Right kidney (tissue), 1 donor: Measurements from ENCODE around the gene TXN2.

Experiments
- DNase-seq: peaks from one replicate; pipeline ENCODE4 v3.0.0-alpha.2; 2016

The TXN2 gene

GRCh38 chr22:36492109-36492508 is 10.7 kb upstream of the TXN2 start:
- DNase-seq = no peak

GRCh38 chr22:36491155-36491554 is 9.7 kb upstream of the TXN2 start:
- DNase-seq = no peak

GRCh38 chr22:36486619-36487384 is 5.4 kb upstream of the TXN2 start:
- no peak for DNase-seq

- no peak for DNase-seq
Observed at GRCh38 chr22:36480941-36481392, 473 bp downstream of the TXN2 start.

- no peak for DNase-seq
Observed at GRCh38 chr22:36478966-36479365, 2.5 kb downstream of the TXN2 start.

GRCh38 chr22:36475341-36475740 is 6.1 kb downstream of the TXN2 start:
- DNase-seq = no peak

- DNase-seq = no peak
Observed at GRCh38 chr22:36472689-36473088, 8.8 kb downstream of the TXN2 start.

- no peak for DNase-seq
Observed at GRCh38 chr22:36471341-36471821, 10.1 kb downstream of the TXN2 start.

- DNase-seq = no peak
Observed at GRCh38 chr22:36470994-36471331, 10.5 kb downstream of the TXN2 start.

- peak; percentile 55 for DNase-seq
Observed at GRCh38 chr22:36470162-36470993, 11.1 kb downstream of the TXN2 start.

- no peak for DNase-seq
Observed at GRCh38 chr22:36469094-36469710, 12.2 kb downstream of the TXN2 start.

GRCh38 chr22:36467946-36468345 is 13.5 kb downstream of the TXN2 start:
- DNase-seq = no peak

GRCh38 chr22:36467042-36467810 is 14.2 kb downstream of the TXN2 start:
- DNase-seq = no peak

GRCh38 chr22:36466258-36466657 is 15.2 kb downstream of the TXN2 start:
- no peak for DNase-seq

GRCh38 chr22:36465232-36466021 is 16.0 kb downstream of the TXN2 start:
- no peak for DNase-seq

GRCh38 chr22:36464715-36465231 is 16.7 kb downstream of the TXN2 start:
- no peak for DNase-seq

GRCh38 chr22:36463783-36464184 is 17.7 kb downstream of the TXN2 start:
- DNase-seq = no peak

- DNase-seq = peak; percentile 62
Observed at GRCh38 chr22:36461665-36462649, 19.5 kb downstream of the TXN2 start.

- no peak for DNase-seq
Observed at GRCh38 chr22:36460202-36460601, 21.2 kb downstream of the TXN2 start.
